Stimulated activated CD4-positive, alpha-beta T cell treated with anti-CD3 and anti-CD28 coated beads, Interleukin-15, amount 100 ng/mL, for 24 hours (primary cell): Measurements from ENCODE around the gene NRG2.

Source experiments
- DNase-seq: peaks from one replicate; pipeline ENCODE4 v3.0.0-alpha.2; 2020

Gene NRG2

DNA sequence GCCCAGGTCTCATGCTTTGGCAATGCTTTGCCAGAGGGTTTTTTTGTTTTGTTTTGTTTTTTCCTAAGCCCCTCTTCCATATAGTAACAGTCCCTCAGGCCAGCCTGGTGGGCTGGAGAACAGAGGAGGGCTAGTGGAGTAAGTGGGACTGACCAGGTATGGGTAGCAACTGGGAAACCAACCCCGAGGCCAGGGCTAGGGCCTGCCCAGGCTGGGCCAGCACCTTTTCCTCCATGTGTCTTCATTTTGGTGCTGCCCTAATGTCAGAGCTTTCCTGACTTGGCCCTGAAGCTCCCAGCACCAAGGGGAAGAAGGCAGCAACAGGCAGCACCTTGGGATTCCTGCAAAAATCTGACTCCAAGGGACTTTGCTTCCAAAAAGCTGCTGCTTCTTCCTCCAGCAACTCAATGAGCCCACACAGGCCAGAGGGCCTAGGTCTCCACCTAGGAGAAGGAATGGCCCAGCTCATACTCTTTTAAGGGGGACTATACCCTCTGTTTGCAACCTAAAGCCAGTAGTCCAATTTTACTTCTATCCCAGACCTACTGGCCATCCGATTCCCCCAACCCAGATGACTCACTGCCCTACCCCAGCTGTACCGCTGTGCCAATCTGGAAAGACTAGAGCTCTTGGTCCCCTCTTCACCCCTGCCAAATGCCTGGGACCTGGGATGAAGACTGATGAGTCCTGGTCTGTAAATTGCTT is 142.4 kb downstream of the NRG2 start:
- DNase-seq, result no peak

DNA sequence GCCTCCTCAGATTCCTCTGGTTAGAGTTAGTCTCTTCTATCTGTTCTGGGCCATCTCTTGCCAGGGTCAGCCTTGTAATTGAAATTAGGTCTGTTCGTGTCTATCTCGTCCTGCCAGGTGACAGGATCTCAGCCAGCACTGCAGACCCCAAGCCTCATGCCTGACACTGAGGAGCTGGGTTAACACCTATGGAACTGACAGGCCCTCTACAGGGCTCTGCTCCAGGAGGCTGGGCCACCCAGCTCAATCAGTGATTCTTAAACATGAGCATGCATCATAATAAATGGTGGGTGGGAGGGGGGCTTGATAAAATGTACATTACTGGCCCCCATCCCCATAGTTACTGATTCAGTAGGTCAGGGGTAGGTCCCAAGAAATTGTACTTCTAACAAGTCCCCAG is 144.1 kb downstream of the NRG2 start:
- no peak for DNase-seq

DNA sequence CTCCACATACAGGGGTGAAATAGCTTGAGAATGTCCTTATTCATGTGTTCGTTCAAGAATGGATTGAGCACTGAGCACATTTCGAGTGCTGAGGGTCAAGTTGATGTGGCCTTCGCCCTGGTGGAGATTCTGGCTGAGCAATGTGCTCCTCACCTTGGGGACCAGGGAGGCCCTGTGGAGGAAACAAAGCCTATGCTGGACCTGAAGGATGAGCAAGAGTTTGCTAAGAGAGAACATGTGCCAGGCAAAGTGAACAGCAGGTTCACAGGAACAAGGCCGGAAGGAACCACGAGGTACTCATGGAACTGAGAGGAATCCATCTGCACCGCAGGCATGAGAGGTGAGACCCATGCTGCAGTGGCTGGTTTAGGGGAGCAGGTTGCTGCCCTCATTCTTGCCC is 145.1 kb downstream of the NRG2 start:
- no peak for DNase-seq

DNA sequence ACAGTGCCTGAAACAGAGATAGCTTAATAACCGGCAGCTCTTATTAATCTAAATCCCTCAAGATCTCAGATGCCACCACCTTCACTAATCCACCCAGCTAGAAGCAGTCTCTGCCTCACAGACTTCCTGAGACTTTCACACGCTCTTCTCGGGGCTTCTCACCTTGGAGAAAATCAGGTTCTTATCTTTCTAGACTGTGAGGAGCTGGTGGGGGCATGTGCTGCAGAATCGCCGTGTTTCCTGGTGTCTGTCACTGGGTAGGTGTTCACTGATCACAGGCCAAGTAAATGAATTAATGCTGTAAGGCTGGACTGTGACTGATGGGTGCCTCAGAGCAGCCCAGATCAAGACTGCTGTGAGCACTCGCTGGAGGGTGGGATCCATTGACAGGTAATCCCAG is 145.8 kb downstream of the NRG2 start:
- no peak for DNase-seq

DNA sequence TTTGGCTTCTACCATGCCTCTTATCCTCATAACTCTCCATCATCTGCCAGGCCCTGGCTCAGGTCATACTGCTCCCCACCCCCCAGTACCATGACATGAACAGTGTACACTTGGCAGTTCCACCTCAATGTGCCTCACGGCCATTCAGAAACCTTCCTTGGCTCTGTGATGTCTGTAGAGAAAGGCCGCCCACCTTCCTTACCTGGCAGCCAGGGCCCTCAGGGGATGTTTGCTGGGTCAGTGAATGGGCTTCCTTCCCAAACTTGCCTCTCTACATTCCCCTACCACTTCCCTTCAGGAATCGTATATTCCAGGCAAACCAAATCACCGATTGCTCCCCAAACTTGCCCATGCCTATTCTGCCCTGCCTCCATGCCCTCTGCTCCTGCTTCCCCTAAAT is 146.4 kb downstream of the NRG2 start:
- no peak for DNase-seq

DNA sequence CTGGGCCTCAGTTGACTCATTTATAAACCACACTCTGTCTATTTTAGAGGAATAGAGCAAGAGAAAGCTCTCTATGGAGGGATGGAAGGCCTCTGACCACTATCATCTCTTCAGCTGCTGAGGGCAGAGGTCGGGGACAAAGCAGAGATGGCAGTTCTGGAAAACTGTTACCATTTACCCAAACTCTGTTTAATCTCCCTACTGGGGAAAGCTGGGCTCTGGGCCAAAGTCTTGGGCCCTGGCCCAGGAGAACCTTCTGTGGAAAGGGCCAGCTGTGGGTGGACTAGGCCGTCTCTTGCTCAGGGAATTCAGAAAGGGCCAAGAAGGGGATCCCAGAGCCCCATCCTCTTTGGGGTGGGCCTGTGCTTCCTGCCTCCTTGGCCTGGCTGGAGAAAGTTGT is 147.5 kb downstream of the NRG2 start:
- no peak for DNase-seq

DNA sequence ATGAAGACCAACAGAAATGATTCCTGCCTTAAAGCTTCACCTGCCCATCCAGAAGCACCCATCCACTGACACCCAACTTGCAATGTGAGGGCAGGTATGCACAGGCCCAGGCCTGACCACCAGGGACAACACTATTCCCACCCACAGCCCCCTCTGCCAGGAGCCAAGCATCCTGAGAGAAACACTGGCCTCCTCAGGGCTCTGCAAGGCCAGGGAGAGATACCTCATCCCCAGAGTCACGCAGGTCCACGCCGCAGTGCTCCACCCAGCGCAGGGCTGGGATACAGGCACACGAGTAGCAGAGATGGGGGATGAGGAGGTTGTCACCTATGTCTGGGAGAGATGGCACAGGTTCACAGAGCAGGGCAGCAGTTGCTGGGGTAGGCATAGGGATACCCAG is 148.1 kb downstream of the NRG2 start:
- DNase-seq, result no peak

DNA sequence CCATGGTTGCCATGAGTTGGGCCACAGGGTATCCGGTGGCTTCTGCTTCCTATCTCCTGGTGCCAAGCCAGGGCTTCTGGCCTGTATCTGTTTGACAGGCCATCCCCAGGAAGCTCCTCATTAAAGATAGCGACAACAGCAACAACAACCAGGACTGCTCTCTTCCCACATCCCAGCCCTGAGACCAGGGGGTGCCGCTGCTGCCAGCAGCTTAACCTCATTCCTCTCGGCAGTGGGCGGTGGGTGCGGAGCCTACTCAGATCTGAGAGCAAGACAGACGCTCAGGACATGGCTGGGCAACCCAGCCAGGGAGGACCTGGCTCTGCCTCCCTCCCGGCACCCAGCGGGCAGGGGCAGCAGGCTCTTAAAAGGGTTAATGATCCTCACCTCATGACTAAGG is 149.2 kb downstream of the NRG2 start:
- DNase-seq, result no peak

DNA sequence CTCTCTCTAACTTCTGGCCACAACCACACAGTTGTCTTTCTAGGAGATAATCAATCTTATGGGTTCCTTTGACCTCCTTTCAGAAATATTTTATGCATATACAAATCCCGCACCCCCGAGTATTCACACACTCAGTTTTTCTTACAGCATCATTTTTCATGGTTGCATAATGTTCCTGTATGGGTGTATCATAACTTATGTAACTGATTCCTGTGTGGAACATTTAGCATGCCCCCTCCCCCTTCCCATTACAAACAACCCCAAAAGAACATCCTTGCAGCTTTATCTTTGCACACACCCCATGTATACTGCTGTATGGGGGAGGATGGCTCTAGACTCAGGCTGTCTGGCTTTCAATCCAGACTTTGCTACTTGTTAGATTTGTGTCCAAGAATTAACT is 153.7 kb downstream of the NRG2 start:
- DNase-seq, result no peak

DNA sequence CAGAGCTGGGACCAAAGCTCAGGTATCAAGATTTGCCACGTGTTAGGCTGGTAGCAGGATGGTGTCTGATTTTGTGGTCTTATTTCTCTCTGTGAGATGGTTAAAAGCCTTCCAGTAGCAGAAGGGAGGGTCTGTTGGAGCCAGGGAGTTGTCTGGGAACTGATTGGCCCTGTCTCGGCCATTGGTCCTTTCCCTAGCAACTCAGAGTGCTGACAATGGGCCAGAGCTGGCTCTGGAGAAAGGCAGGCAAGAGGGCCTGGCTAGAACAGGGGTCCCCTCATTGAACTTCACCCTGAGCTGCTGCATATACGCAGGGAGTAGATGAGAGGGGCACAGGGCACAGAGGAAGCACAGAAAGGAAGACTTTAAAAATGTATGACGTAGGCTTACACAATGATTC is 154.7 kb downstream of the NRG2 start:
- no peak for DNase-seq

DNA sequence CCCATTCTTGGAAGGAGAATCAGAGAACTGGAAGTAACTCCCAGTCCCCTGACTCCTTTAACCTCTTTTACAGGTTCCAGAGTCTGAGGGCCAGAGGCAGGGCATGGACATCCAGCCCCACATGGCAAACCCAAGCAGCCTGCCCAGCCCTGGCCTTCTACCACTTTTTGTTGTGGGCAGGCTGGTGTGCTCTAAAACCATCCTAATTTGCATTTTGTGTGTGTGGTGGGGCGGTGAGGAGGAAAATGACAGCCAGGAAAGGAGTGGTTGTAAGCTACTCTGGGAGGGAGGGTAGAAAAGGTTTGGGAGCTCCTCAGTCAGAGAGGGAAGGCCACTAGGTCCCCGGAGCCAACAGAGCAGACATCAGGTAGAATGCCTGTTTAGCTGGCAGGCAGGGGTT is 156.9 kb downstream of the NRG2 start:
- DNase-seq, result no peak

DNA sequence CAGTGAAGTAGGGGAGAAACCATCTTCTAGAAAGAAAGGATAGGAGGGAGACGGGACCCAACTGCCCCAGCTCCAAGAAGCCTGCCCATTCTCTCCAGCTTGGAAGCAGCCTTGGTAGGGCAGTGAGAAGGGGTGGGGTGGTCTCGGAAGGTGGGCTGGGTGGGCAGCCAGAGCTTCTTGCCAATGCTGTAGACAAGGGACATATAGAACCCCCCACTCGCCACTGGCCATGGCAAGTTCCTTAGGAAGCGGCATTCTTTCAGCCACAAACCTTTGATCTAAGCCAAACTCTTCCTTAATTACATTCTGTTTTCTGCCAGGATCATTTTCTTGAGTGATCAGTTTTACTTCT is 157.3 kb downstream of the NRG2 start:
- DNase-seq, result no peak

DNA sequence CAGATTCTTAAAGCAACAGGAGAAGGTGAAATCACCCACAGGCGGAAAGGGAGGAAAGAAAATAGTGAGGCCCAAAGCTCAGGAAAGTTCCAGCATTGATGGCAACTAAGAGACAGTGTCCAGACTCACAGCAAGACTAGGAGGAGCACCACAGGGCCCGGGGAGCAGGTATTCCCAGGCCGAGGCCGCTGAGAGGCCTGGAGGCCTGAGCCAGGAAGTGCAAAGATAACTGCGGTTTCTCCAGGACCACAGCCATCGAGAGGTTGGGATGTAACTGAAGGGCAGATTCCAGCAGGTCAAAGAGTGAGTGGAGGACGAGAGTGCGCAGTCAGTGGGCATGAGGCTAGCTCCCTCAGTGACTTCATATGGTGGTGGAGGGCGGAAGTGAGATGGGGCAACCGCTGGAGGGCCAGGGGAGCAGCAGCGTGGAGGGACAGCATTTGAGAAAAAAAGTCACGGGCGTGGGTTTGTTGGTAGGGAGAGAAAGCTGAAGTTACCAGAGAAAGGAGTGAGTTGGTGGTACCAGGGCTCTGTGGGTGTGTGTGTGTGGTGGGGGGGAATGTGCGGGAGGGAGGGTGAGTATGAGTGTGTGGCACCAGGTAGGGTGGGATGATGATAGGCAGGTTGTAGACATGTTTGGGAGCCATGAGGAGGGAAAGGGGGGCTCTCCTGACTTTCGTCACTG is 157.8 kb downstream of the NRG2 start:
- no peak for DNase-seq

DNA sequence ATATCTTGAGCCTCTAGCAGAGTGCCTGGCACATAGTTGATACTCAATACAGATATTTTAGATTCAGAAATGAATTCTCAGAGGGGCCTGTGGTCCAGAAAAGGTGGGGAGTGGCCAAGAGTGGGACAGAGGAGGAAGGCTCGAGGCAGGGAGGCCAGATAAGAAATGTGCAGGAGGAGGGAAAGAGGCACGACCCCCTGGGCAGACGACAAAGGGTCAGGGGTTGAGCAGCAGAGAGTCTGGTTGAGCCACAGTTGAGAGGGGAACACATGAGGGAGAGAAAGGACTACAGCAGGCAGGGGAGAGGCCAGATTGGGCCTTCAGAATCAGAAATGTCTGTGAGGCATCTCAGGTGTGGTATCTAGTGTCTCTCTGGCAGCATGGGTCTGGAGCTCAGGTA is 158.4 kb downstream of the NRG2 start:
- no peak for DNase-seq

DNA sequence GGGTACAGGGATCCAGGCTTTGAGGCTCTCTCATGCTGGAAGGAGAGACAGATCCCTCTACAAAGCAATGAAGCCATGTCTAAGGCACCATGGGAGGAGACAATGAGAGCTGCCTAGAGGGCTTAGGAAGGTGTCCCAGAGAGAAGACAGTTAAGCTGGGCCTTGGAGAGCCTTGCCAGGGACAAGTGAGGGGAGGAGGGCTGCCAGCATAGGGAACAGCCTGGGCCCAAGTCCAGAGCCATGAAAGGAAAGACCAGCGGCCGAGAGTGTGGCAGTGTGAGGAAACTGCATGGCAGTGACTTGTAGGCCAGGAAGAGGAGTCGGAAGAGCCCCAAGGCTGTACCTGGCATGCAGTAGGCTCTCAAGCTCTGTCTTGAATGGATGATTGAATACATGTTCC is 159.0 kb downstream of the NRG2 start:
- DNase-seq, result no peak

DNA sequence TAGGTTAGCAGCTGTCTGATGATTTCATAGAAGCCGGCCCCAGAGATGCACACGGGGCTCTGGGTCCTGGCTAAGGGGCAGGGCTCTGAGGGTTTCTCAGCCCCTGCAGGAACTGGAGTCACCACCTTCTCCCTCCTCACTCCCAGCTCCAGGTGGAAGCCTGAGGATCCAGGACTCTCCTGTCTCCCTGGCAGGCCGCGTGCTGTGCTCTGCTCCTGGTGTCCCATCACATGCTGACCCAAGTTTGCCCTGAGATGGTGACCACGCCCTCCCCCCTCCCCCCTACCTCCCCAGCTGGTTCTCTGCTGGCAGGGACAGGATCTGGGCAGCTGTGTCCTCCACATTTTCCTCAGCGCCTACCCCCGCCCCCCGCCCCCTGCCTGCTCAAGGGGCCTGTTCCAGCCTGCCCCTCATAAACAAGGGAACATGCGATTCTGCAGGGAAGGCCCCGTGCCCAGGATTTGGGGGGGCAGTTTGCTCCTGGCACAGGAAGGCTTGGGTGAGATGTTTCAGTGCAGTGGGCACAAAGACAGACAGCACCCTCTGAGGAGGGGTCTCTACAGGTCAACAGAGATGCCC is 160.0 kb downstream of the NRG2 start:
- no peak for DNase-seq

DNA sequence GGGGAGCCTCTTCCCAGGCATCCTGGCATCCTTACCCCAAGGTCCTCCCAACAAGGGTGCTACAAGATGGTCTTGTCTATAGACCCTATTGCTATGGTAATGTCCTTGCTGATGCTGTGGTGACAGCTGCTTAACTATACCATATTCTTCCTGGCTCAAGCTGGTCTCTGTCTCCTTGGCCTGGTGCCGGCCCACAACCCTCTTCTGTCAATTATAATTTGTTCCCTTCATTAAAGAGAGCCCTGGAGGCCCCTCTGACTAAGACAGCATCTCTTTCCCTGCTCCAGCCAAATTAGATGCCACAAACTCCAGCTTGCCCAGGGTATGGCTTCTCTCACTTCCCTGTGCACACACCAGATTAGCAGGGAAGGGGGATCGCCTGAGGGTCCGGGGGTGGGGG is 160.8 kb downstream of the NRG2 start:
- DNase-seq, result no peak

DNA sequence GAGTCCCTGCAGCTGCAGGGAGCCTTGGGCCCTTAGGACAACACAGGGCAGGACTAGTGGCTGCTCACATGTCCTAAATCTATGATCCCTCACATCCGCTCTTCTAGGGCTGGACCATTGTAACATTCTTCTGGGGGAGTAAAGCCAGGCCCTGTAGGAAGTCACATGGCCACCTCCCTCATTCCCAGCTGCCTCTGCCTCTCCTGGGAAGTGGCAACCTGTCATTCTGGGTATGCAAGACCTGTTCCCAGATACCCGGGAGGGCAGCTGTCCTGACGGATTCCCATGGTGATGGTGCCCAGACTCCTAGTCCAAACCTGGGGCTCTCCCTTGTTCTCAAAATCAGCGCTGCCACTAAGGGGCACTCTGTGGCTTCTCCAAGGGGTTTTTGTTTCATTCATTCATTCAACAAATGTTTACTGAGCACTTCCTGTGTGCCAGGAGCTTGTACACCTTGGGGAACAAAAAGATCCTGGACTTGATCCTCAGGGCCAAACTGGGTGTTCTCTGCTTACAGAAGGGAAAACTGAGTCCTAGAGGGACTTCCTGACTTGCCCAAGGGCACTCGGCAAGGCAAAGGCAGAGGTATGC is 161.9 kb downstream of the NRG2 start:
- DNase-seq, result no peak

DNA sequence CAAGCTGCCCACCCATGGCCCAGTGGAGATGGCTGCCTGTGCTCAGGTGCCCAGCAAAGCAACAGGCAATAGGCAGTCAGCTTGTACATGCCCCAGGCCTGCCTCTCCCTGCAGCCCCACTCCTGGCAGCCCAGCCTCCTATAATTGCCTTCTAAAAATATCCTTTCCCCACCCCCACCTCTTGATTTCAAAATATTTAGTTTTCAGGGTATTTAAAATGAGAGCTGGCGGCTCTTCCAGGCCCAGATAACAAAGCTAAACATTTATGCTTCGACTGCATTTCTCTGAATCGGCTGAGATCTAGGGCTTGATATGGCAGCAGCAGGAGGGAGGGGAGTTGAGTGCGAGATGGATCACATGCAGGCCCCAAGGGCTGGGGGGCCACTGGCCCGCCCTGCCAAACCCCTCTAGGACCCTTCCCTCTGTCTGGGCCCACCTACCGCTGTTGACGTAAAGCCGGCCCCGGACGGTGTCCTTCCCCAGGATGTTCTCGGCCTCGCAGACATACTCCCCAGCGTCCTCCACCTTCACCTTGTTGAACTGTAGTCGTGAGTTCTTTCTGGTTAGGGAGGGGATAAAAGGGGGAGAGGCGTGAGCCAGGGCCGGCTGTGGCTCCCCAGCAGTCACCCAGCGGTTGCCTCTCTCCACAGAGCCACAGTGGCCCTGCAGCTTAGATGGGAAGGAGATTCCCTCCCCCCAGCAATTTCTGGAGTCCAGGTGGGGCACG is 162.5 kb downstream of the NRG2 start:
- DNase-seq, result no peak

DNA sequence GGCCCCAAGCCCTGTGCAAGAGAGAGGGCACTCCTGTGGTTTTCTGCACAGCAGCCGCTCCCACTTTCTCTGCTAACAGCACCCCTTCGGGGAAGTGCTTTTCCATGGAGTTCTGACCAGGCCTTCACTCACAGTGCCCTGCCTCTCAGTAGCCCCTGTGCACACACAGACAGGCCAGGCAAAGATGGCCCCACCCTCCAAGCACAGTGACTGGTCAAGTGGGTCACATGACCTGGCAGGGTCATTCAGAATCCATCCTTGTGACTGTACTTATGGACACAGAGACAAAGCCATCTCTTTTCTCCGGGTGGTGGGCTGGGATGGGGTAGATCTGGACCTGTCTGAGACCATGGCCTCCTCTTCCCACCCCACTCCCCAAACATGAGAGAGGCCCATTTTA is 165.0 kb downstream of the NRG2 start:
- no peak for DNase-seq

DNA sequence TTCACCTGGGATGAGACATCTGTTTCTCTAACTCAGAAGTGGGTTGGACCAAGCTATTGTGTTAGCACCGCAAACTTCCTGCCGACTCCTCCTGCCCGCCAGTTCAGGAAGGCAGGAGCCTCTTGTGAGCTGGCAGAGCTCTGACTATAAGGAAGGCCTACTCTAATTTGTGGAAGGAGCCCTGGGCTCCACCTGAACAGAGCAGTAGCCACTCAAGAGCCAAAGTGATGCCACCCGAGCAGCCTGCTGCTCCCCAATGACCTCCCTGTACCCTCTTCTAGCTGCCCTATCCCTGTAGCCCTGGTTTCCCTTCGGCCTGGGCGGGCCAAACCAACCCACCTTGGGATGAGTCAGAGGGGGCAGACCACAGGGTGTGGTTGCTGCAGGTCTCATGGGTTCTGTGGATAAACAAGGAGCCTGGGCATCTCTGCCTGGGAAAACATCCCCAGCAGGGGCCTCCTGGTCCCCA is 165.9 kb downstream of the NRG2 start:
- peak; percentile 8 for DNase-seq

DNA sequence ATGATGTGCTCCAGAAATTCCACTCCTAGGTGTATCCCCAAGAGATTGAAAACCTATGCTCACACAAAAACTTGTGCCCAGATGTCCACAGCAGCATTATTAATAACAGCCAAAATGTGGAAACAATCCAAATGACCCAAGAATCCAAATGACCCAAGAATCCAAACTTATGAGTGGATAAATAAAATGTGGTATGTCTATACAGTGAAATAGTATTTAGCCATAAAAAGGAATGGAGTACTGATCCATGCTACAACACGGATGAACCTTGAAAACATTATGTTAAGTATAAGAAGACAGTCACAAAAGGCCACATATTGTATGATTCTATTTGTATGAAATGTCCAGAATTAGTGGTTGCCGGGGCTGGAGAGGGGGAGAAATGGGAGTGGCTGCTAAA is 167.1 kb downstream of the NRG2 start:
- DNase-seq, result no peak
